ENCODE results near the gene UTP11.

GRCh38 chr1:38061290-38061689 is 48.8 kb downstream of the UTP11 start:
- no peak for TF ChIP-seq CTCF (IDR thresholded peaks at IDR 0.05; ENCODE audit: insufficient read depth, low read length)
- TF ChIP-seq POLR2AphosphoS5 (IDR thresholded peaks at IDR 0.05; ENCODE audit: low read depth): no peak
- TF ChIP-seq SPI1 (IDR thresholded peaks at IDR 0.05; ENCODE audit: borderline replicate concordance, low read depth): no peak
- no peak for TF ChIP-seq GABPA (IDR thresholded peaks at IDR 0.05; ENCODE audit: low read depth)
- TF ChIP-seq REST (IDR thresholded peaks at IDR 0.05; ENCODE audit: insufficient replicate concordance, low read depth): no peak

All from HL-60 (cell line).